Activated CD4-positive, alpha-beta T cell treated with anti-CD3 and anti-CD28 coated beads for 36 hours (primary cell): ENCODE measurements around the gene NPIPB2. TPM values are rescaled to one million over a fixed set of nuclear protein-coding genes. Genes with fewer than 3 reads are reported as not detected.
A peak's percentile ranks its signal among the peaks of the same experiment; 100 is the strongest.

Source experiments
- ATAC-seq: fragments of 200-7000 bp; cut with Tn5 transposase; one replicate; pipeline ENCODE4 v1.10.0; 2021; ENCODE audit warnings: mild to moderate bottlenecking, moderate library complexity
- CTCF ChIA-PET: fragments of 350-600 bp; sonication (Branson Sonifier 250); formaldehyde crosslinking; loops from one replicate; lab custom pipeline; 2021; ENCODE audit warnings: antibody characterized with exemption; lab: Charles Lee
- POLR2A ChIA-PET: fragments of 350-600 bp; sonication (Branson Sonifier 250); formaldehyde crosslinking; loops from one replicate; lab custom pipeline; 2021; ENCODE audit warnings: antibody characterized with exemption, inconsistent platforms; lab: Charles Lee
- DNase-seq: peaks from one replicate; pipeline ENCODE4 v3.0.0-alpha.2; 2020
- H3K27ac Mint-ChIP-seq: one replicate; pipeline ENCODE4 v1.8.0; 2021; ENCODE audit warnings: mixed read lengths
- H3K27me3 Mint-ChIP-seq: one replicate; pipeline ENCODE4 v1.8.0; 2021; ENCODE audit warnings: mixed read lengths
- H3K36me3 Mint-ChIP-seq: one replicate; pipeline ENCODE4 v1.8.0; 2021; ENCODE audit warnings: low read depth, mixed read lengths
- H3K4me1 Mint-ChIP-seq: one replicate; pipeline ENCODE4 v1.8.0; 2021; ENCODE audit warnings: mixed read lengths
- H3K4me3 Mint-ChIP-seq: one replicate; pipeline ENCODE4 v1.8.0; 2021; ENCODE audit warnings: mild to moderate bottlenecking, moderate library complexity, mixed read lengths
- H3K9me3 Mint-ChIP-seq: one replicate; pipeline ENCODE4 v1.8.0; 2021; ENCODE audit warnings: low read depth, mixed read lengths
- intact Hi-C, 2 experiments: fragments of 100-400 bp; cut with DNase I in 1 of 2; cut with micrococcal nuclease in 1 of 2; formaldehyde crosslinking; loops; one replicate each; pipeline versions ENCODE4 v1.14.2 to v1.15.1; 2022 to 2024; cut with DNase I, micrococcal nuclease
- total RNA-seq, 2 experiments: library from RNA; stranded (reverse); gene quantifications; one replicate each; pipeline ENCODE4 v1.2.3, GENCODE V29; 2021

The NPIPB2 gene
- total RNA-seq, 2 experiments from 2014 or later: 7.2 to 12.5 TPM

DNA sequence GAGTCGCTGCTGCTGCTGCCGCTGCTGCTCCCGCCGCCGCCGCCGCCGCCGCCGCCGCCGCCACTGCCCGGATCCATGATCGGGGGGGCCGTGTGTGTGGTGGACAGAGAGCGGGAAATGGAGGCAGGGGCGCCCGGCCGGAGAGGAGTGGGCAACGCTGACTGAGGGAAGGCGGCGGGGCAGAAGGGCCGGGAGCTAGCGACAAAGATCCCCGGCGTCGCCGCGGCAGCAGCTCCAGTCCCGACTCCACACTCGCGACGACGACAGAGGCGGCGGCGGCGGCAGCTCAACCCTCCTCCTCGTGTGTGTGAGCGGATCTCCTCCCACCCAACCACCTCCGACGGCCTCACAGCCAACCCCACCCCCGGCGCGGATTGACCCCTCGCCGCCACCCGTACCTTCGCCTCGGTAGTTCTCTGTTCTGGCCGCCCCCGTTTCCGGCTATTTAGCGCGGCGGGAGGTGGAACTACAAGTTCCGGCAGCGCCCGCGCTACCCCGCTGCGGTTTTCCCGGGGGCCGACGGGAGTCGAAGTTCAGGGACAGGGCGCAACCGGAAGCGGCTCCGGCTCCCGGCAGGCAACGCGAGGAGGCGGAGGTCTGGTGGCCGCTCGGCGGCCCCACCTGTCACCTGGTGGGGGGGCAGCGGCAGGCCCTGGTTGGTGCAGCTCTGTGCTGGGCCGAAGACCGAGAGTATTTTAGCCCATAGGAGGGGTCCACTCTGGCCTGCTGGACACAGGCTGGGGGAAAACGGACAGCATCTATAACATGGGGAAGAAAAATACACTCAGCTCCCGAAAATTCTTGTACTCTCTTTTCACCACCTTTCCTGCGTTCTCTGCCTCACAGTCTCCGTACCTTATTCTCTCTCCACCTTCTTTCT is 26.0 kb downstream of the NPIPB2 start, which contains the start of gene GSPT1:
Gene GSPT1, minus strand, starts transcription at position 313 of the 880 bp plus-strand sequence. Its CDS starts 236 bp downstream, at position 77.
- POLR2A ChIA-PET: interaction anchor here (0.7 to 1.2 kb wide), 3 partner anchors 29 to 620 kb away, joined by 3 to 5 read pairs (median 3); partner anchors contain the start of gene TXNDC11
- no peaks in the 10 kb centered on the region for H3K9me3 Mint-ChIP-seq
- peak within 1 kb of the TSS; percentile 96 for H3K27ac Mint-ChIP-seq
- H3K27me3 Mint-ChIP-seq: no peaks in the 10 kb centered on the region
- H3K4me3 Mint-ChIP-seq: peak within 1 kb of the TSS; percentile 89
- CTCF ChIA-PET: interaction anchor here (0.6 to 1.2 kb wide), 4 partner anchors 19 to 179 kb away, joined by 3 to 5 read pairs (median 4); partner anchors contain the start of gene TXNDC11
- ATAC-seq (peak; percentile 89), DNase-seq (peak; percentile 100)
- peaks cover 32% of the 10 kb centered on the region for H3K4me1 Mint-ChIP-seq
- H3K36me3 Mint-ChIP-seq: peaks cover 28% of the 10 kb centered on the region
- intact Hi-C loops: loop anchor here (1.0 to 10.0 kb wide), 16 partner anchors 60 to 972 kb away; partner anchors contain the start of genes LITAF (in 2 of the 2), SNX29 (in 2 of the 2), CLEC16A (in 1 of the 2) and CPPED1 (in 1 of the 2)

DNA sequence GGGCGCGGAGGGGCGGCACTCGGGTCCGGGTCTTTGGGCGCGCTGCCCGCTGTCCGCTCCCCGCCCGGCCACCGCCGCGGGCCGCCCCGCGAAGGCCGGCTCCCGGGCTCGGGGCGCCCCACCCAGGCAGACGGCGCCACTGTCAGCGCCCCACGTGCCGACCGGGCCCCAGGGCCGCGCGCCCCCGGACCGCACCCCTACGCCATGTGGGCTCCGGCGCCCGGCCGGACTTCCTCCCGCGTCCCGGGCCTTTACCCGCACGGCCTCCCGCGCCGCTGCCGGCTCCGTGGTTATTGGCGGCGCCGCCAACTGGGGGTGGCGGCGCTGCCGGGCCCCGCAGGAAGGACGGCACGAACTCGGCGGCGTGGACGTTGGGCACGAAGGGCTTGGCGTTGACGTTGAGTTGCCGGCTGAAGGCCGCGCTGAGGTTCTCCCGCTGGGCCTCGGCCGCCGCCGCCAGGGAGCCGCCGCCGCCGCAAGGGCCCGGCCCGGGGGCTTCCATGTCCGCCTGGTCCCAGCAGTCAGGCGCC is 26.7 kb downstream of the NPIPB2 start:
- Mint-ChIP-seq H3K4me3 (peak overlapping the region; percentile 89), H3K36me3 (peaks cover 34% of the 10 kb centered on the region), H3K9me3 (no peaks in the 10 kb centered on the region), H3K27ac (peak overlapping the region; percentile 96), H3K27me3 (no peaks in the 10 kb centered on the region), H3K4me1 (peaks cover 39% of the 10 kb centered on the region)
- peak; percentile 65 for DNase-seq
- intact Hi-C loops: loop anchor here (2.0 to 10.0 kb wide), 6 partner anchors 150 to 662 kb away; partner anchors contain the start of gene LITAF (in 2 of the 2)
- ATAC-seq: no peak
- CTCF ChIA-PET: interaction anchor here (0.7 to 1.2 kb wide), 3 partner anchors 19 to 180 kb away, joined by 3 to 4 read pairs (median 3); partner anchors contain the start of gene TXNDC11
- POLR2A ChIA-PET: interaction anchor here (0.7 kb wide), 1 partner anchor 28 kb away, joined by 3 read pairs; no protein-coding TSS in a partner anchor

DNA sequence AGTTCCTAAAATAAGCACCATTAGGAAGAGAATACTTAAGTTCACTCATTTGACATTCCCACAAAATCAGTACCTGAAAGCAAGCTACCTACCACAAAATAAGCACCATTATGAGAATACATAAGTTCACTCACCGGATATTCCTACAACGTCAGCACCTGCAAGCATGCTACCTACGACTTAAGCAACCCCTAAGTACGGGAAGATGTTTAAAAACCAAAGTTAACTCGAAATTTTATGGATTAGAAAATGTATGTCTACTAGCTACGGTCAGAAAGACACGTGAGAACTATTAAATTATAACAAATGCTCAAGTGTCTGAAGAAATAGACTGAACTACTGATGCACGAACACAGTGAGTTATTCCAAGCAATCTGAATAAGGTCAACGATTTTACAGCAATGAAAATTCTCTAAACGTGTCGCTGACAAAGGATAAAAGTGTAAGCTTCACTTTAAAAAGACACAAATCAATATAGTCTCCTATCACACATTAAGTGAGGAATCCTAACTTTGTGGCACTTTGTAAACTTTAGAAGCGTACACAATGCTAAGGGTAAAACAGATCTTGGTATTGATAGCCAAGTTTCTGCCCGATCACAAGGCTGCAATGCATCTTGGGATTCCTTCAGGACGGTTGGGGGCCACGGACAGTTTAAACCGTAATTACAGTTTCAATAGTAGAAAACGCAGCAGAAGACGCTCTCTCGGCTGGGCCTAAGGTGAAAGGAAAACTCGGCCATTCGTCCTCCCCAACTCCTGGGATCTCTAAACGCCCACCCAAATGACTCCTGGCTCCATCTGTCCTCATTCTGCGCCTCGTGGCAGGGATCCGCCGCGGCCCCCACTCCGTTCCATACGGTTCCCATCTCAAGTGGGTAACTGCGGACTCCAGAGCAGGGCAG is 27.4 kb downstream of the NPIPB2 start:
- ChIA-PET POLR2A (interaction anchor here (0.6 to 0.8 kb wide), 4 partner anchors 62 to 820 kb away, joined by 3 to 4 read pairs (median 3); partner anchors contain the start of gene SNX29), CTCF (interaction anchor here (1.1 to 1.5 kb wide), 2 partner anchors 26 to 65 kb away, joined by 3 to 4 read pairs; no protein-coding TSS in a partner anchor)
- peak overlapping the region; percentile 89 for H3K4me3 Mint-ChIP-seq
- ATAC-seq: no peak
- H3K36me3 Mint-ChIP-seq: peaks cover 36% of the 10 kb centered on the region
- DNase-seq: peak; percentile 63
- intact Hi-C loops: loop anchor here (1.0 to 10.0 kb wide), 9 partner anchors 63 to 662 kb away; partner anchors contain the start of genes LITAF (in 2 of the 2) and RSL1D1 (in 1 of the 2)
- no peaks in the 10 kb centered on the region for H3K9me3 Mint-ChIP-seq
- no peaks in the 10 kb centered on the region for H3K27me3 Mint-ChIP-seq
- H3K4me1 Mint-ChIP-seq: peaks cover 45% of the 10 kb centered on the region
- H3K27ac Mint-ChIP-seq: peak overlapping the region; percentile 96

DNA sequence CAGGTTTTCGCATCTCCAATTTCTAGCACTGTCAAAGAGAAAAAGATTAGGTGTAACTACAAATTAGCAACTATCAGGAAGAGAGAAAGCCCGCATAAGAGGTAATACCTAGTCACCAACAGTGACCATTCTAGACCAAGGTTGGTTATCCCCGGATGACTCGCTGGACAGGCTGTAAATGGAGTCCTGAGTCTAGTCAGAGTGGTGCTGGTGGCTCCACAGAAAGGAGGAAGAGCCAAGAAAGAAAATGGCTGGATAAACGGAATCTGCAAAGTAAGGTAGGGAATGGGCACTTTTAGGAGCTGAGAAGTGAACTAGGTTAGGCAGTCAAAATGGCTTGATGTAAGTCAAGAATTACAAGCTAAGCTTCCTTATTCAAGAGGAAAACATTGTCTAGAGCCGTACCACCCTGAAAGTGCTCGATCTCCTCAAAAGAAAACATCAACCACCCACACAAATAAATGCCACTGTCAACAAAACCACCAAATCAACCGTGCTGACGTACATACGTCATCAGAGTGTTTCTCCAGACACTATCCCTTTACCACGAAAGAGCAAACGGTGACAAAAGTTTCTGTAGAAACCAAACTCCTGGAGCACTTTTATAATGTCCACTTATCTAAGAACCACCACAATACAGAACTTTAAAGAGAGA is 28.3 kb downstream of the NPIPB2 start:
- ChIA-PET POLR2A (interaction anchor here (0.6 to 0.8 kb wide), 3 partner anchors 63 to 819 kb away, joined by 3 to 4 read pairs (median 3); partner anchors contain the start of gene SNX29), CTCF (interaction anchor here (0.5 to 1.5 kb wide), 5 partner anchors 25 to 202 kb away, joined by 3 to 5 read pairs (median 3); no protein-coding TSS in a partner anchor)
- peak overlapping the region; percentile 96 for H3K27ac Mint-ChIP-seq
- peak overlapping the region; percentile 89 for H3K4me3 Mint-ChIP-seq
- peaks cover 52% of the 10 kb centered on the region for H3K4me1 Mint-ChIP-seq
- intact Hi-C loops: loop anchor here (1.0 to 10.0 kb wide), 8 partner anchors 62 to 661 kb away; partner anchors contain the start of genes LITAF (in 2 of the 2) and RSL1D1 (in 1 of the 2)
- H3K27me3 Mint-ChIP-seq: no peaks in the 10 kb centered on the region
- peaks cover 43% of the 10 kb centered on the region for H3K36me3 Mint-ChIP-seq
- DNase-seq (peak; percentile 21), ATAC-seq (no peak)
- no peaks in the 10 kb centered on the region for H3K9me3 Mint-ChIP-seq

DNA sequence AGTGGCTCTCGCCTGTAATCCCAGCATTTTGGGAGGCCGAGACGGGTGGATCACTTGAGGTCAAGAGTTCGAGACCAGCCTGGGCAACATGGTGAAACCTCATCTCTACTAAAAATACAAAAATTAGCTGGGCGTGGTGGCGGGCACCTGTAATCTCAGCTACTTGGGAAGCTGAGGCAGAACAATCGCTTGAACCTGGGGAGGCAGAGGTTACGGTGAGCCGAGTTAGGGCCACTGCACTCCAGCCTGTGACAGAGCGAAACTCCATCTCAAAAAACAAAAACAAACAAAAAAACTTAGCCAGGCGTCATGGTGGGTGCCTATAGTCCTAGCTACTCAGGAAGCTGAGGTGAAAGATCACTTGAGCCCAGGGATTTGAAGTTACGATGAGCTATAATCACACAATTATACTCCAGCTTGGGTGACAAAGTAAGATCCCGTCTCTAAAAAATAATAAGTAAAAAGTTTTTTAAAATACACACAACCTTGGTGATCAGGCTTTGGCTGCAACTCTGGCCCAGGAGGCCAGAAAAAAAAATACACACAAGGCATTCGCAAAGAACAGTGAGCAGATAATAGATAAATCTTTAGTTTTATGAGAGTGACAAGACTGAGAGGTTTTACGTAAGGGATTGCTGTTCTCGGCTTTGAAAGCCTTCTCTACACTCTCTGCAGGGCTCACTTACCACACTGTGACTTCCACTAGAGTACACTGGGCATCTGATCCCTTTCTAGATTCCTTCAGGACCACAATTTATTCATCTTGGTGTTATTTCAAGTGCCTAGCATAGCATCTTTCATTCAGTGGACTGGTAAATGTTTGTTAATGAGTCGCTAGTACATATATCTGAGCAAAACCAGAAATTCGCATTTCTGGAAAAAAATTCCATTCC is 31.9 kb downstream of the NPIPB2 start:
- ATAC-seq (no peak), DNase-seq (no peak)
- CTCF ChIA-PET: no interaction called here
- POLR2A ChIA-PET: interaction anchor here (0.7 kb wide), 1 partner anchor 43 kb away, joined by 3 read pairs; no protein-coding TSS in a partner anchor
- Mint-ChIP-seq H3K4me3 (peak overlapping the region; percentile 2), H3K9me3 (no peaks in the 10 kb centered on the region), H3K4me1 (peaks cover 68% of the 10 kb centered on the region), H3K27ac (peak overlapping the region; percentile 67), H3K36me3 (peaks cover 63% of the 10 kb centered on the region), H3K27me3 (no peaks in the 10 kb centered on the region)
- intact Hi-C loops: loop anchor here (5.0 to 10.0 kb wide), 5 partner anchors 128 to 625 kb away; partner anchors contain the start of gene LITAF (in 1 of the 2)

DNA sequence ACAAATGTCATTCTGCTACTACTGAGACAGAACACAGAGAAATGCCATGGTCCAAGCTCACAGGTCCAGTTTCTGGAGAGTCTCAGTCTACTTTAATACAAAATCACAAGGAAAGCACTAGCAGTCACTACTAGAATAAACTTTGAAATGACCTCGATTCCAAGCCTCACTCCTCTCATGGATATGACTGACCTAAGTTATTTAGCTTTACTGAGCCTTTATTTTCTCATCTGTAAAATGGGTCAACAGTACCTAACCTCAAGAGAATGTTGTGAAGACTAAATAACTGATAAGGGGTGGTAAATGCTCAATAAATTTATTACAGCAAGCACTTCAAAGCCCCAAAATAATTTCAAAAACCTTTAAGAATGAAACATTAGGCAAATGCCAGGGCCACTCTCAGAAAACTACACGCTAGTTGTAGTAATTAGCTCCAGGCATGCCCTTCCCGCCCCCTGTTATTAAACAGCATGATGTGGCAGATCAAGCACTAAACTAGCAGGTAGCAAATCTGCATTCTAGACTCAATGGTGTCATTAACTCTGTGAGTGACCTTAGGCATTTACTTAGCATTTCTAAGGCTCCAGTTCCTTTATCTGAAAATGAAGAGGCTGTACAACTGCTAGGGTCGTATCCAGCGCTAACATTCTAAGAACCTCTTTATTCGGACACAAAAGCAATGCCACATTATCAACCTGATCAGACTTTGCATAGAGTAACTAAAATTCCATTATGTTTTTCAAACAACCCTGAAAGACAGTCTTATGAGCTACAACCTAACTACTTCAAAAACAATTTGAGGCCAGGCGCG is 34.5 kb downstream of the NPIPB2 start:
- H3K27me3 Mint-ChIP-seq: no peaks in the 10 kb centered on the region
- peak overlapping the region; percentile 25 for H3K27ac Mint-ChIP-seq
- no peaks in the 10 kb centered on the region for H3K9me3 Mint-ChIP-seq
- CTCF ChIA-PET: interaction anchor here (1.8 kb wide), 1 partner anchor 160 kb away, joined by 6 read pairs; no protein-coding TSS in a partner anchor
- peaks cover 68% of the 10 kb centered on the region for H3K4me1 Mint-ChIP-seq
- no peak for DNase-seq
- H3K4me3 Mint-ChIP-seq: no peak overlapping the region
- no peak for ATAC-seq
- intact Hi-C loops: no loop called here
- H3K36me3 Mint-ChIP-seq: peaks cover 48% of the 10 kb centered on the region
- POLR2A ChIA-PET: interaction anchor here (0.7 kb wide), 1 partner anchor 215 kb away, joined by 3 read pairs; no protein-coding TSS in a partner anchor

DNA sequence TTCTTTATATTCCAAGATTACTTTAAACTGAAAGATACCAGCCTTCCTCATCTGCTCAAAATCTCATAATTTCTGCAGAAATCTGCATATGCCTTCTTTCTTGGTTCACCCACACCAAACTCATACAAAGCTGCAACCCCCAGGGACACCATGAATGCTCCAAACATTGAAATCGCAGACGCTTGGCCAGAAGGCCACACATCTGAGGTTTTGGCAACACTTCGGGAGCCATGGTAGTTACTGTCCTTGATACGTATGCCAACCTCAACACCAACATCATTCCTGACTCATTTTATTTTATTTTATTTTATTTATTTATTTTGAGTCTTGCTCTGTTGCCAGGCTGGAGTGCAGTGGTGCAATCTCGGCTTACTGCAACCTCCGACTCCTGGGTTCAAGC is 37.9 kb downstream of the NPIPB2 start:
- DNase-seq (no peak), ATAC-seq (no peak)
- no peaks in the 10 kb centered on the region for H3K27me3 Mint-ChIP-seq
- no peak overlapping the region for H3K27ac Mint-ChIP-seq
- ChIA-PET POLR2A (no interaction called here), CTCF (no interaction called here)
- no peak overlapping the region for H3K4me3 Mint-ChIP-seq
- H3K4me1 Mint-ChIP-seq: peaks cover 70% of the 10 kb centered on the region
- peaks cover 29% of the 10 kb centered on the region for H3K36me3 Mint-ChIP-seq
- no peaks in the 10 kb centered on the region for H3K9me3 Mint-ChIP-seq
- intact Hi-C loops: no loop called here

DNA sequence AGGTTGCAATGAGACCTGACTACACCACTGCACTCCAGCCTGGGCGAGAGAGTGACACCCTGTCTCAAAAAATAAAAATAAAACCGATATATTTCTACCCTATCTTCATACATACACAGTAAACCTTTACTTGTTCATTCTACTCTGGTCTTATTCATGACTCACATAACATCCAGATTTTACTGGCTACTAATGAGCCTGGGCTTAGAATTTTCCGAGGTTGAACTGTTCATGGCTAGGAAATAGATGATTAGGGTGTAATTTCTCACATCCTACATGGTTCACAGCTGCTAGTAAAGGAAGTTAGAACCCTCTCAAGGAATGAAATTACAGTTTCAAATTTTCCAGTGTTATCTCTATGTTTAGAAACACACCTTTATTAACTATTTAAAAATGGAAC is 40.8 kb downstream of the NPIPB2 start:
- Mint-ChIP-seq H3K4me3 (no peak overlapping the region), H3K4me1 (peaks cover 74% of the 10 kb centered on the region), H3K9me3 (no peaks in the 10 kb centered on the region), H3K36me3 (peaks cover 24% of the 10 kb centered on the region), H3K27me3 (no peaks in the 10 kb centered on the region), H3K27ac (peak overlapping the region; percentile 71)
- DNase-seq: no peak
- ChIA-PET POLR2A (interaction anchor here (0.7 kb wide), 1 partner anchor 27 kb away, joined by 4 read pairs; no protein-coding TSS in a partner anchor), CTCF (no interaction called here)
- peak; percentile 70 for ATAC-seq
- intact Hi-C loops: no loop called here
